GM19455 (cell line): ENCODE data around the gene CLDN19.
"Not testable (repeated sequence)": the region's sequence is repeated elsewhere in the genome, so short reads cannot be mapped to it uniquely, and the experiment has no call there.

Source experiments
- ATAC-seq: cut with Tn5 transposase; IDR thresholded peaks from one replicate; pipeline ENCODE4 v1.9.1; 2021; ENCODE audit not compliant: unreplicated experiment

The CLDN19 gene

GRCh38 chr1:42740851-42741580, 980 bp upstream of the CLDN19 start:
- no peak for ATAC-seq

- no peak for ATAC-seq
These were observed 1.3 kb downstream of the CLDN19 start for GRCh38 chr1:42738678-42739226.

DNA sequence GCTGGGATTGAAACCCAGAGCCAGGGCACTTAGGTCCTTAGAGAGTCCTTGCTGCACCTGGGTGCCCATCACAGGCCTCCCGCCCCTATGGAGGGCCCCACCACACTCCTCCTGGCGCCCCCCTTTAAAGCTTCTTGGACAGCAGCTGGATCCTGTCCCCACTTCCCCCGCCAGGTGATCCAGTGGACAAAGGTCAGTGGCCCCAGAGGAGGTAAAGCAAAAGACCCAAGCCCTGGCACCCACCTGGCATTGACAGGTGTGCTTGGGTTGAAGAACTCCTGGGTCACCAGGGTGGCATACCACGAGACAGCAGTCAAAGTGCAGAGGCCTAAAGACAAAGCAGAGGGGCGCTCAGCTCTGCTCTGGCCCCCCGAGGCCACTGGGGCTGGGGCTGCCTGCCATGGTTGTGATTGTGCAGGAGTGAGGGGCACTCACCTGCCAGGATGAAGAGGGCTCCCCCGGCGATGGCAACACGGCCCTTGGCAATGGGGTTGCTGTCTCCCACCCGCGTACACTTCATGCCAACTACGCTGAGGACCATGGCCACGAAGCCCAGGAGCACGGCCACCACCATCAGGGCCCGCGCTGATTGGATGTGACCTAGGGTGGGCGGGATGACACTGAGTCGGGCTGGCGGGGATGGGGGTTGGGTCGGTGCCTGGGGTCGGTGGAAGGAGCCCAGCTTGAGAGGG, 1.9 kb downstream of the CLDN19 start:
- no peak for ATAC-seq

- no peak for ATAC-seq
These were observed 2.8 kb downstream of the CLDN19 start for GRCh38 chr1:42737257-42737656.

DNA sequence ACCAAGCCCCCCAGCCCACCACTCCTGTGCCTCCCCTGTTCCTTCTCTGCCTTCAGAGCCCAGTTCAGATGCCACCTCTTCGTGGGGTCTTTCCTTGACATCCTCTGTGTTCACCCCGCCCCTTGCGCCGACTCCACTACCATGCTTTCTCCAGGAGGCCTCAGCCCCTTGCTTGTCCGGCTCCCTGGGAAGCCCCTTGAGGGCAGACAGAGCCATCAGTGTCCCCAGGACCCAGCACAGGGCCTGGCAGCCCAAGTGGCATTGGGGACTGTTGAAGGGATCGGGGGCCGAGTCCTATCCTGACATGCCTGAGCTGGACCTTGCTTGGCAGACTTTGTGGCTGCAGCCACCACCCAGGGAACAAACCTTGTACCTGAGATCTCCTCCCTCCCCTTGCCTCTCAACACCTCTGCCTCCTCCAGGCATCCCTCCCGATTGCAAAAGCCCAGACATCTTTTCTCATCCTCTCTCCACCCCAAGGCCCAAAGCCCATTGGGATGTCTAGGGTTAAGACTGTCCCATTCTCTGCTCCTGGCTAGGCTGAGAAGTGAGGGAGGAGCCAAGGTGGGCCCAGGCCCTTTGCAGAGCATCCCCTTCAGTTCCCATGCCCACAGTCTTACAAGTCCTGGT, 3.4 kb downstream of the CLDN19 start:
- ATAC-seq, result no peak

DNA sequence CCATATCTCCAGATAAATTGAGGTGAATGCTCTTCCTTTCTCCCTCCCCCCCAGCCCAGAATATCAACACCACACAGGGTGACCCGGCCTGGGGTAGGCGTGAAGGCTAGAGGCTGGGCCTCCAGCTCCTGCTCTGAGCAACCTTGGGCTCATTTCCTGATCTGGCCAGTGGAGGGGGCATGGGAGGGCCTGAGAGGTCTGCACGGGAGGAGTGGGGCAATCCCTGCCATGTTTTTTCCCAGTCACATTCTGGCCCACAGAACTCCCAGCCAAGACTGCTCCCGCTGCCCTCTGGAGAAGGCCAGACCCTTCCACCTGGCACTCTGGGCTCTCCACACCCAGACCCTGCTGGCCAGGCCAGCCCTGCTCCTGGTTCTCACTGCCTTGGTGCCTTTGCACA, 3.9 kb downstream of the CLDN19 start:
- ATAC-seq, result no peak

DNA sequence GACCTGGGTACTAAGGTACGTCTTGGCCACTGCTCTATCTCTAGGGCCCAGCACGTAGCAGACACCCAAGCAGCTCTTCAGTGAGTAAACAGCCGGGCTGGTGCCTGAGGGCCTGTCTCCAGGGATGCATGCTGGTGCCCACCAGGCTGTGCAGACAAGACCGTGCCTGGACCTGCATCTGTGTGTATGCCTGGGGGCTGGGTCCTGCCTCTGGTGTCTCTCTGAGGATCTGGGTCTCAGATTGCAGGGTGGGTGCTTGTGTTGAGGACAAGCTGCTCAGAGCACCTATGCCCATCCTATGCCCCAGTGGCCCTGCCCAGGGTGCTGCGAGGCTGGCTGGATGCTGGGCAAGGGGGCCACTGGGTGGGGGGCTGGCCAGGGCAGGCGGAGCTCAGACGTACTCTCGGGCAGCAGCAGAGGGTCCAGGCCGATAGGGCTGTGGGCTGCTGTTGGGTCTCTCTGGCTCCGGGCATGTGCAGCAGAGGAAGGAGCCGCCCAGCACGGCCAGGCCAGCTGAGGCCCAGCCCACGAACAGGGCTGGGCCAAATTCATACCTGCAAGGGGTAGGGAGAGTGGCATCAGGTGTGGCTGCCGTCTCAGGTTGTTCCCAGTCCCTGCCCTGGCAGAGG, 4.4 kb downstream of the CLDN19 start:
- no peak for ATAC-seq

DNA sequence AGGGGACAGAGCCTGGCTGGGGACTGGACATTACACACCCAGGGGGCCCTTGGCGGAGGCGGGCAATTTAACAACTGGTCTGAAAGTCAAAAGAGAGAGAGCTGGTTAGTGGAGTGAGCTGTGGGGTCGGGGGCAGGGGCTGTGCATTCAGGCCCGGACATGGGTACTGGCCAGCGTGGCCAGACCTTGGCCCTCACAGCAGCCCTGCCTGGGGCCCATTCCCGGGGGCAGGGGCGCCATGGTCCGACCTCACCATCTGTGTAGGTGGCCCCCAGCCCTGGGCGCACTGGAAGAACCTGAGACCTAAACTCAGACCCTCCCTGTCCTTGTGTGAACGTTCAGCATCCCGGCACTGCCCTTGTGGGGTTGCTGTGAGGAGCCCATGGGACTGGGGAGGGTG, 5.0 kb downstream of the CLDN19 start:
- ATAC-seq, result no peak

DNA sequence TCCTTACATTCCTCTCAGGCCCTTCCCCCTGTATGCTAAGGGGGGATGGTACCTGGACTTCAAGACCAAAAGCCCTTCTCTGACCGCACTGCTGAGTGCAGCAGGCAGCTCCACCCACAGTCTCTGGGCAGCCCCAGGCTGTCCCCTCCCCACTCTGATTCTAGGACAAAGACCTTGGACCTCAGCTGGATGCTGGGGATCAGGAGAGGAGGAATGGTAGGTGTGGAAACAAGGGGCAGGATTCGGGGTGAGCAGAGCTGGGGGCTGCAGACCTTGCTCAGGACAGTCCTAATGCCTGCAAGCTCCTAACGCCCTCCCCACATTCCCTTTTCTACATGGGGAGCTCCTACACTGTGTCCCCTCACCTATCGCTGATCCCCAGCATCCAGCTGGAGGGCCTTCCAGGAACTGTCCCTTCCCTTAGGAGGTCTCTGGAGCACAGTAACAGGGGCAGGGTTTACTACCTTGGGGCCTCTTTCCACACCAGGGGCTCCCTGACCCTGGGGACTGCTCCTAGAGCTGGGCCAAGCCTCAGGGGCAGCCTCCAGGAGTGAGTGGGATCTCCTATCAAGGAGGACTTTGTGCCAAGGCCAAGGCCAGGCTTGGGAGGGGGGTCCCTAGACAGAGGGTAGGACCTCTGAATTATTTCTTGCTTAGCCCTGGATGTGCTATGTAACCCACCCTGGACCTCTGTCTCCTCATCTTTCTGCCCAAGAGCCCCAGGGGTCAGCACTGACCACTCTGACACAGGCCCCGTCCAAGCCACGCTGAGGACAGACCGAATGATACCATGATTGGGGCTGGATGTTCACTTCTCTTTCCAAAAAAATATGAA, 5.6 kb downstream of the CLDN19 start:
- no peak for ATAC-seq

DNA sequence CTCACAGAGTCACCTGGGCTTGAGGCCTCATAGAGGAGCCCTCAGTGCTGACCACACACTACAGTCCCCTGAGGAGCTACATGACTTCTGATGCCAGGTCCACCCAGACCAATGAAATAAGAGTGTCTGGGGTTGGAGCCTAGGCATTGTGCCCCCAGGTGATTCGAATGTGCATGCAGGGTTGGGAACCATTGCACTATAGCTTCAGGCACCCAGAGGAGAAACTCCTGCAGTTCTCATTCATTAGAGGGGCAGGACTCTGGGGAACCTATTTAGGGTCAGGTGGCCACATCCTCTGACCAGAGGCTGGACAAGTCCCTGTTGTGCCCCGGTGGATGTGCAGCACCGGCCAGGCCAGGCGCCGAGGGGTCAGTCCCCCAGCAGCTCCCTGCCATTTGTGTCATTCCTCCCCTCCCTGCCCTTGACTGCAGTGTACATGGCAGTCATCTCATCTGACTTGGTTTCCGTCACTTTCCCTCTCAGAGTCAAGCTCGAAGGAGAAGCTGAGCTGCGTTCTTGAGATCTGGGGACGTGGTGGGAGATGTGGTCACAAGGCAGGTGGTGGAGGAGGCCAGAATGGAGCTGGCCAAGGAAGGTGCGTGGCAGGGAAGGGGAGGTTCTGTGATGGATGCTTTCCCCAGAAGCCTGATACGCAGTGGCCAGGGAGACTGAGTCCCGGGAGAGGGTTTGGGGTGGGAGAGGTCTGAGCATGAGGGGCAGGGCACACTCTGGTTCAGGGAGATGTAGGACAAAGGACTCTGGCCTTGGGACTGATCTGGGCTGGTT, 6.4 kb downstream of the CLDN19 start:
- no peak for ATAC-seq

GRCh38 chr1:42732126-42732680, 7.8 kb downstream of the CLDN19 start:
- no peak for ATAC-seq

- no peak for ATAC-seq
These were observed 8.5 kb downstream of the CLDN19 start for GRCh38 chr1:42731585-42731984.

GRCh38 chr1:42730988-42731387, 9.0 kb downstream of the CLDN19 start:
- ATAC-seq, result no peak

DNA sequence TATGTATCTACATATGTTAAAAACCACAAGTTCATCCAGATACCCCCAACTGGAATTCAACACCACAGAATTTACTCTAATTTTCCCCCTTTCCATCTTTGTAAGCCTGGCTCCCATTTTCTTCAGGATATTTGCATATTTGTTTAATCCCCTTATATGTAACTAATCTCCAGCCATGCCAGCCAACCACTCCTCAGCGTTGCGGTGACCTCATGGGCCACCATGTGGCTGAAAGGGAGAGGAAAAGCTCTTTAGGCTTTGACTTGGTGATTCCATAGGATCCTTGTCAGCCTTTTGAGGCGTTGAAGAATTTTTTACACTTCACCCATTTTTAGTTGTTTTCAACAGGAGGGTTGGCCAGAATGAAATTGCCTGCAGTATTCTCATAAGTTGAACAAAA, 10.0 kb downstream of the CLDN19 start:
- ATAC-seq, result no peak

GRCh38 chr1:42725820-42726219, 14.2 kb downstream of the CLDN19 start:
- ATAC-seq, result not testable (repeated sequence)

GRCh38 chr1:42723511-42723910, 16.5 kb downstream of the CLDN19 start:
- ATAC-seq, result no peak

GRCh38 chr1:42722403-42722802, 17.6 kb downstream of the CLDN19 start:
- ATAC-seq, result not testable (repeated sequence)

DNA sequence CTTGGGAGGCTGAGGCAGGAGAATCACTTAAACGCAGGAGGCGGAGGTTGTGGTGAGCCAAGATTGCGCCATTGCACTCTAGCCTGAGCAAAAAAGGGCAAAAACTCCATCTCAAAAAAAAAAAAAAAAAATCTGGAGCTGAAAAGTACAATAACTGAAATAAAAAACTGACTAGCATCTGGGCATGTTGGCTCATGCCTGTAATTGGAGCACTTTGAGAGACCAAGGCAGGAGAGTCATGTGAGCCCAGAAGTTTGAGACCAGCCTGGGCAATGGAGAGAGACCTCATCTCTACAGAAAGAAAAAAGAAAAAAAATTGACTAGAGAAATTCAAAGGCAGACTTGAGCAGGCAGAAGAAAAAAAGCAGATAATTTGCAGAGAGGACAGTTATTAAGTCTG, 18.1 kb downstream of the CLDN19 start:
- no peak for ATAC-seq

DNA sequence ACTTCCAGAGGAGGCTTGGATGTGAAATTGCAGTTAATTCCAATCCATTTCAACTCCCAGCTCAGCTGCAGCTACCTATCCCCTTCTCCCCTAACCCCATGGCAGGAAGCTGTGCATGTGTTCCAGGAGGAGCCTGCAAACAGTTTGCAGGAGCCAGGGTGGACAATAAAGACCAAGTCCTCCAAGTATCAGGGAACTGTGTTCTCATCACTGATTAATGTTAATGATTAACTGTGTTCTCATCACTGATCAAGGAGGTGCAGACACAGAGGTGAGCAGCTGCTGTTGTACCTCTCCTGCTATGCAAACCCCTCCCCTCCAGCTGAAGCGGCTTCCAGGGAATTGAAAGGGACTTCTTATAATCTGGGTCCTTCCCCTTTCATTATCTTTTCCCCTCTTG, 19.2 kb downstream of the CLDN19 start:
- no peak for ATAC-seq
